Measurements from ENCODE around the gene TRAPPC12.

GRCh38 chr2:3398857-3399256, 19.4 kb downstream of the TRAPPC12 start:
- TF ChIP-seq CTCF (IDR thresholded peaks at IDR 0.05) (no peak), POLR2AphosphoS5 (IDR thresholded peaks at IDR 0.05) (no peak), POLR2A (IDR thresholded peaks at IDR 0.05) (no peak)

All from transverse colon (tissue), 4 donors.